ENCODE measurements around the gene TOP2B.

TOP2B gene

GRCh38 chr3:25610167-25610566 lies 54.5 kb downstream of the TOP2B start:
- no peaks in the 10 kb centered on the region for H3K36me3 ChIP-seq (ENCODE audit: insufficient read depth)
- no peaks in the 10 kb centered on the region for H3K79me2 ChIP-seq (ENCODE audit: insufficient read depth, low read depth)
- no peaks in the 10 kb centered on the region for H3K27me3 ChIP-seq (ENCODE audit: insufficient read depth, low read depth)
- H3K4me2 ChIP-seq: no peak overlapping the region
- no peaks in the 10 kb centered on the region for H4K20me1 ChIP-seq (ENCODE audit: insufficient read depth)
- no peak overlapping the region for H3K9ac ChIP-seq
- no peak for TF ChIP-seq CTCF (conservative IDR thresholded peaks at IDR 0.05; ENCODE audit: low read depth, low read length)
- no peak overlapping the region for H2AFZ ChIP-seq (ENCODE audit: low read depth)
- no peaks in the 10 kb centered on the region for H3K4me1 ChIP-seq (ENCODE audit: low read depth, poor library complexity, severe bottlenecking)
- no peak overlapping the region for H3K27ac ChIP-seq
- H3K4me3 ChIP-seq (IDR thresholded peaks at IDR 0.05; ENCODE audit: insufficient read depth, low read depth, low read length): no peak overlapping the region

GRCh38 chr3:25604107-25604805 lies 60.5 kb downstream of the TOP2B start:
- no peak overlapping the region for H2AFZ ChIP-seq (ENCODE audit: low read depth)
- no peaks in the 10 kb centered on the region for H4K20me1 ChIP-seq (ENCODE audit: insufficient read depth)
- H3K4me1 ChIP-seq (ENCODE audit: low read depth, poor library complexity, severe bottlenecking): no peaks in the 10 kb centered on the region
- H3K9ac ChIP-seq: no peak overlapping the region
- no peak overlapping the region for H3K27ac ChIP-seq
- no peak overlapping the region for H3K4me2 ChIP-seq
- H3K79me2 ChIP-seq (ENCODE audit: insufficient read depth, low read depth): no peaks in the 10 kb centered on the region
- H3K27me3 ChIP-seq (ENCODE audit: insufficient read depth, low read depth): no peaks in the 10 kb centered on the region
- H3K4me3 ChIP-seq (IDR thresholded peaks at IDR 0.05; ENCODE audit: insufficient read depth, low read depth, low read length): no peak overlapping the region
- no peaks in the 10 kb centered on the region for H3K36me3 ChIP-seq (ENCODE audit: insufficient read depth)
- no peak for TF ChIP-seq CTCF (conservative IDR thresholded peaks at IDR 0.05; ENCODE audit: low read depth, low read length)

- Histone ChIP-seq H3K4me3 (IDR thresholded peaks at IDR 0.05; ENCODE audit: insufficient read depth, low read depth, low read length) (no peak overlapping the region), H3K36me3 (ENCODE audit: insufficient read depth) (no peaks in the 10 kb centered on the region), H3K79me2 (ENCODE audit: insufficient read depth, low read depth) (no peaks in the 10 kb centered on the region), H2AFZ (ENCODE audit: low read depth) (no peak overlapping the region), H4K20me1 (ENCODE audit: insufficient read depth) (no peaks in the 10 kb centered on the region), H3K9ac (no peak overlapping the region), H3K27ac (no peak overlapping the region), H3K4me1 (ENCODE audit: low read depth, poor library complexity, severe bottlenecking) (no peaks in the 10 kb centered on the region), H3K4me2 (no peak overlapping the region), H3K27me3 (ENCODE audit: insufficient read depth, low read depth) (no peaks in the 10 kb centered on the region)
- TF ChIP-seq CTCF (conservative IDR thresholded peaks at IDR 0.05; ENCODE audit: low read depth, low read length): no peak
Measured at GRCh38 chr3:25603703-25604102, 61.0 kb downstream of the TOP2B start.

GRCh38 chr3:25597535-25598101 lies 67.1 kb downstream of the TOP2B start:
- H3K4me2 ChIP-seq: no peak overlapping the region
- no peaks in the 10 kb centered on the region for H3K36me3 ChIP-seq (ENCODE audit: insufficient read depth)
- H3K9ac ChIP-seq: no peak overlapping the region
- no peaks in the 10 kb centered on the region for H3K79me2 ChIP-seq (ENCODE audit: insufficient read depth, low read depth)
- H3K4me1 ChIP-seq (ENCODE audit: low read depth, poor library complexity, severe bottlenecking): no peaks in the 10 kb centered on the region
- no peaks in the 10 kb centered on the region for H4K20me1 ChIP-seq (ENCODE audit: insufficient read depth)
- H3K27ac ChIP-seq: no peak overlapping the region
- H3K4me3 ChIP-seq (IDR thresholded peaks at IDR 0.05; ENCODE audit: insufficient read depth, low read depth, low read length): no peak overlapping the region
- TF ChIP-seq CTCF (conservative IDR thresholded peaks at IDR 0.05; ENCODE audit: low read depth, low read length): no peak
- no peak overlapping the region for H2AFZ ChIP-seq (ENCODE audit: low read depth)
- no peaks in the 10 kb centered on the region for H3K27me3 ChIP-seq (ENCODE audit: insufficient read depth, low read depth)
